ENCODE data around the gene HEG1.

GRCh38 chr3:125079675-125080045 is 23.9 kb upstream of the HEG1 start:
- TF ChIP-seq, protein P1, sequence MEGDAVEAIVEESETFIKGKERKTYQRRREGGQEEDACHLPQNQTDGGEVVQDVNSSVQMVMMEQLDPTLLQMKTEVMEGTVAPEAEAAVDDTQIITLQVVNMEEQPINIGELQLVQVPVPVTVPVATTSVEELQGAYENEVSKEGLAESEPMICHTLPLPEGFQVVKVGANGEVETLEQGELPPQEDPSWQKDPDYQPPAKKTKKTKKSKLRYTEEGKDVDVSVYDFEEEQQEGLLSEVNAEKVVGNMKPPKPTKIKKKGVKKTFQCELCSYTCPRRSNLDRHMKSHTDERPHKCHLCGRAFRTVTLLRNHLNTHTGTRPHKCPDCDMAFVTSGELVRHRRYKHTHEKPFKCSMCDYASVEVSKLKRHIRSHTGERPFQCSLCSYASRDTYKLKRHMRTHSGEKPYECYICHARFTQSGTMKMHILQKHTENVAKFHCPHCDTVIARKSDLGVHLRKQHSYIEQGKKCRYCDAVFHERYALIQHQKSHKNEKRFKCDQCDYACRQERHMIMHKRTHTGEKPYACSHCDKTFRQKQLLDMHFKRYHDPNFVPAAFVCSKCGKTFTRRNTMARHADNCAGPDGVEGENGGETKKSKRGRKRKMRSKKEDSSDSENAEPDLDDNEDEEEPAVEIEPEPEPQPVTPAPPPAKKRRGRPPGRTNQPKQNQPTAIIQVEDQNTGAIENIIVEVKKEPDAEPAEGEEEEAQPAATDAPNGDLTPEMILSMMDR (IDR thresholded peaks at IDR 0.05), result no peak
- no peak for TF ChIP-seq POLR2A (IDR thresholded peaks at IDR 0.05)
